Epithelial cell of esophagus (primary cell): ENCODE data around the gene SKAP1.

Experiments
- DNase-seq: peaks from one replicate; pipeline ENCODE4 v3.0.0; 2010; ENCODE audit warnings: low read depth
- H3K4me3 ChIP-seq: 2 replicates; pipeline ENCODE4 v1.5.1; 2011; ENCODE audit warnings: mild to moderate bottlenecking, low read length, control low read depth
- CTCF ChIP-seq: IDR thresholded peaks from 2 replicates; pipeline ENCODE4 v1.5.1; 2011; ENCODE audit warnings: low read depth, mild to moderate bottlenecking, low read length, control low read depth, inconsistent platforms; ENCODE audit not compliant: insufficient read depth; ENCODE audit errors: missing control alignments

The SKAP1 gene

GRCh38 chr17:48429638-48430586, at the start of gene SKAP1:
Gene SKAP1 (minus strand): TSS chr17:48430214.
- no peak for DNase-seq
- H3K4me3 ChIP-seq, result no peak within 1 kb of the TSS
- TF ChIP-seq CTCF, result no peak

GRCh38 chr17:48479014-48479402, 49.0 kb upstream of the SKAP1 start:
- H3K4me3 ChIP-seq, result no peak overlapping the region
- no peak for TF ChIP-seq CTCF
- DNase-seq, result no peak

- DNase-seq, result no peak
- no peak overlapping the region for H3K4me3 ChIP-seq
- peak; percentile 9 for TF ChIP-seq CTCF
These were observed 48.4 kb upstream of the SKAP1 start for GRCh38 chr17:48478224-48479013.

- DNase-seq, result no peak
- H3K4me3 ChIP-seq, result no peak overlapping the region
- TF ChIP-seq CTCF, result no peak
These were observed 47.2 kb upstream of the SKAP1 start for GRCh38 chr17:48477221-48477620.

GRCh38 chr17:48472411-48473281, 42.6 kb upstream of the SKAP1 start:
- no peak for TF ChIP-seq CTCF
- peak; percentile 56 for DNase-seq
- H3K4me3 ChIP-seq, result no peak overlapping the region

- H3K4me3 ChIP-seq, result no peak overlapping the region
- DNase-seq, result no peak
- no peak for TF ChIP-seq CTCF
These were observed 41.9 kb upstream of the SKAP1 start for GRCh38 chr17:48471817-48472410.
